ENCODE data around the gene SH3RF3.

SH3RF3 gene

DNA sequence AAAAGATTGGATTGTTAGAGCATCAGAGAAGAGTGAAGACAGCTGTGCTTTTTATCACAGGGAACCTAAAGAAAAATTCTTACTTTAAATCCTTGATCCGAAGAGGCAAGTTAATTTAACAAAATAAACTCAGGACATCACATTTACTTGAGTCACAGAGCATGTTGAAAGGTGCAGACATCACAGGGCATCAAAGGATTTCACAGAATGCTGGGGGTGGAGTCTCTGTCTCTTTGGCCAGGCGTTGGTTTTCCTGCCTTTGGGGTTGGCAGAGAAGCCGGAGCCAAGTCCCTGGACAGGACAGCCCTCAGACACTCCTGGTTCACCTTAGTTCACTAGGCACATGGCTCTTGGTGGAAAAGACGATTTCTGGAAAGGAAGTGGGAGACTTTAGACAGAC, 56.3 kb downstream of the SH3RF3 start:
- DNase-seq: no peak
- peaks cover 0 to 10% (median 4%) of the 10 kb centered on the region in 5 experiments for H3K9me3 ChIP-seq (ENCODE audit: control extremely low read depth in 1 of 5, control insufficient read depth in 4 of 5, insufficient read depth in 2 of 5, low read depth in 1 of 5, low read length in 4 of 5)
- 92% methylated on average over 3 of the region's 4 CpGs for WGBS (ENCODE audit: insufficient coverage)
- no peak overlapping the region for H3K4me3 ChIP-seq (ENCODE audit: control insufficient read depth in 1 of 7, extremely low read depth in 1 of 7, insufficient read depth in 4 of 7, low read depth in 2 of 7, low read length in 6 of 7)
- peaks cover 0 to 4% (median 2%) of the 10 kb centered on the region in 5 experiments for H3K27me3 ChIP-seq (replicated peaks in 2 of 5; ENCODE audit: control insufficient read depth in 4 of 5, insufficient read depth in 5 of 5, low read length in 4 of 5)
- ChIA-PET POLR2A (no interaction called here), CTCF (no interaction called here)
- no peak overlapping the region for H3K27ac ChIP-seq (ENCODE audit: insufficient read depth in 1 of 2, low read depth in 1 of 2, low read length in 2 of 2, poor library complexity in 1 of 2, severe bottlenecking in 2 of 2)
- no peaks in the 10 kb centered on the region for H3K4me1 ChIP-seq (ENCODE audit: control extremely low read depth in 1 of 4, control insufficient read depth in 4 of 4, insufficient read depth in 4 of 4, low read length in 3 of 4)
- H3K36me3 ChIP-seq (ENCODE audit: control insufficient read depth in 4 of 4, insufficient read depth in 4 of 4, low read length in 3 of 4): no peaks in the 10 kb centered on the region

DNA sequence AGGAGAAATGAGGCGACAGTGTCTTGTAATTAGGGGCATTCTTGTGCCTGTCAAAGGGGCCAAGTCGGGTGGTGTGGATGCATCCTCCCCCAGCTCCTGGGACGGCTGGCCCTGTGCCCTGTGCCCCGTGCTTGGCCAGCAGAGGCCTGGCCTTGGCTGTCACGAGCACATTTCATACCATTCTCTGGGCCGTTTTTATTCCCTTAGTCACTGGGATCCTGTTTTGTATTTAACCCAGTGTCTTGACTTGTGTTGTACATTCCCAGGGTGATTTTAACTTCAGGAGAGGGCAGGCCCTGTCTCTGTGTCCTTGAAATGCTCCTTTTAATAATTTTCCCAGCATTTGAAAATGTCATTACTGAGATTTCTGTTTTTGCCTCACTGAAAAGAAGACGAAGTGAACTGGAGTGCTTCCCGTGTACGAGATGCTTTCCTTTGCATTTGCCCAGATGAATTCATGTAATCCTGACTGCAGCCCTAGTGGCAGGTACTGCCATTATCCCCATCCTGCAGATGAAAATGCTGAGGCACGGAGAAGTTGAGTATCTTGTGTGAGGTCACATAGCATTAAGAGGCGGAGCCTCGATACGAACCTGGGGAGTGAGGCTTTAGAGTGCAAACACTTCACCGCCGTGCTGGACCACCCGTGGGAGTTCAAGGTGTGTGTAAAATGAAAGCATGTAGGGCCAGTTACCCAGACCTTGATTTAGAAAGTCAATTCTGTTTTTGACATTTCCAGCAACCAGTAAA, 57.0 kb downstream of the SH3RF3 start:
- DNase-seq: no peak
- no peaks in the 10 kb centered on the region for H3K4me1 ChIP-seq (ENCODE audit: control extremely low read depth in 1 of 4, control insufficient read depth in 4 of 4, insufficient read depth in 4 of 4, low read length in 3 of 4)
- H3K27me3 ChIP-seq (replicated peaks in 2 of 5; ENCODE audit: control insufficient read depth in 4 of 5, insufficient read depth in 5 of 5, low read length in 4 of 5): peaks cover 0 to 4% (median 2%) of the 10 kb centered on the region in 5 experiments
- WGBS (ENCODE audit: insufficient coverage): 98% methylated on average over 11 of the region's 16 CpGs
- no peak overlapping the region for H3K27ac ChIP-seq (ENCODE audit: insufficient read depth in 1 of 2, low read depth in 1 of 2, low read length in 2 of 2, poor library complexity in 1 of 2, severe bottlenecking in 2 of 2)
- CTCF ChIA-PET: no interaction called here
- H3K4me3 ChIP-seq (ENCODE audit: control insufficient read depth in 1 of 7, extremely low read depth in 1 of 7, insufficient read depth in 4 of 7, low read depth in 2 of 7, low read length in 6 of 7): no peak overlapping the region
- POLR2A ChIA-PET: no interaction called here
- H3K9me3 ChIP-seq (ENCODE audit: control extremely low read depth in 1 of 5, control insufficient read depth in 4 of 5, insufficient read depth in 2 of 5, low read depth in 1 of 5, low read length in 4 of 5): peaks cover 0 to 10% (median 2%) of the 10 kb centered on the region in 5 experiments
- H3K36me3 ChIP-seq (ENCODE audit: control insufficient read depth in 4 of 4, insufficient read depth in 4 of 4, low read length in 3 of 4): no peaks in the 10 kb centered on the region

GRCh38 chr2:109186656-109187250, 57.7 kb downstream of the SH3RF3 start:
- CTCF ChIA-PET: no interaction called here
- no peak for DNase-seq
- no peaks in the 10 kb centered on the region for H3K36me3 ChIP-seq (ENCODE audit: control insufficient read depth in 4 of 4, insufficient read depth in 4 of 4, low read length in 3 of 4)
- WGBS (ENCODE audit: insufficient coverage): 96% methylated on average over 8 of the region's 9 CpGs
- H3K27ac ChIP-seq (ENCODE audit: insufficient read depth in 1 of 2, low read depth in 1 of 2, low read length in 2 of 2, poor library complexity in 1 of 2, severe bottlenecking in 2 of 2): no peak overlapping the region
- no peaks in the 10 kb centered on the region for H3K4me1 ChIP-seq (ENCODE audit: control extremely low read depth in 1 of 4, control insufficient read depth in 4 of 4, insufficient read depth in 4 of 4, low read length in 3 of 4)
- peaks cover 0 to 4% (median 2%) of the 10 kb centered on the region in 5 experiments for H3K9me3 ChIP-seq (ENCODE audit: control extremely low read depth in 1 of 5, control insufficient read depth in 4 of 5, insufficient read depth in 2 of 5, low read depth in 1 of 5, low read length in 4 of 5)
- no peak overlapping the region for H3K4me3 ChIP-seq (ENCODE audit: control insufficient read depth in 1 of 7, extremely low read depth in 1 of 7, insufficient read depth in 4 of 7, low read depth in 2 of 7, low read length in 6 of 7)
- H3K27me3 ChIP-seq (replicated peaks in 2 of 5; ENCODE audit: control insufficient read depth in 4 of 5, insufficient read depth in 5 of 5, low read length in 4 of 5): peaks cover 0 to 3% (median 2%) of the 10 kb centered on the region in 5 experiments
- POLR2A ChIA-PET: no interaction called here

GRCh38 chr2:109187711-109188495, 58.9 kb downstream of the SH3RF3 start:
- no peak overlapping the region for H3K4me3 ChIP-seq (ENCODE audit: control insufficient read depth in 1 of 7, extremely low read depth in 1 of 7, insufficient read depth in 4 of 7, low read depth in 2 of 7, low read length in 6 of 7)
- H3K27me3 ChIP-seq (replicated peaks in 2 of 5; ENCODE audit: control insufficient read depth in 4 of 5, insufficient read depth in 5 of 5, low read length in 4 of 5): peaks cover 0 to 5% (median 2%) of the 10 kb centered on the region in 5 experiments
- no peaks in the 10 kb centered on the region for H3K4me1 ChIP-seq (ENCODE audit: control extremely low read depth in 1 of 4, control insufficient read depth in 4 of 4, insufficient read depth in 4 of 4, low read length in 3 of 4)
- no peak for DNase-seq
- CTCF ChIA-PET: interaction anchor here (0.7 kb wide), 1 partner anchor 240 kb away, joined by 3 read pairs; no protein-coding TSS in a partner anchor
- POLR2A ChIA-PET: no interaction called here
- H3K36me3 ChIP-seq (ENCODE audit: control insufficient read depth in 4 of 4, insufficient read depth in 4 of 4, low read length in 3 of 4): no peaks in the 10 kb centered on the region
- H3K9me3 ChIP-seq (ENCODE audit: control extremely low read depth in 1 of 5, control insufficient read depth in 4 of 5, insufficient read depth in 2 of 5, low read depth in 1 of 5, low read length in 4 of 5): no peaks in the 10 kb centered on the region
- no peak overlapping the region for H3K27ac ChIP-seq (ENCODE audit: insufficient read depth in 1 of 2, low read depth in 1 of 2, low read length in 2 of 2, poor library complexity in 1 of 2, severe bottlenecking in 2 of 2)
- 85% methylated on average over 13 of the region's 19 CpGs for WGBS (ENCODE audit: insufficient coverage)

- Histone ChIP-seq H3K9me3 (ENCODE audit: control extremely low read depth in 1 of 5, control insufficient read depth in 4 of 5, insufficient read depth in 2 of 5, low read depth in 1 of 5, low read length in 4 of 5) (no peaks in the 10 kb centered on the region), H3K36me3 (ENCODE audit: control insufficient read depth in 4 of 4, insufficient read depth in 4 of 4, low read length in 3 of 4) (no peaks in the 10 kb centered on the region), H3K27ac (ENCODE audit: insufficient read depth in 1 of 2, low read depth in 1 of 2, low read length in 2 of 2, poor library complexity in 1 of 2, severe bottlenecking in 2 of 2) (no peak overlapping the region), H3K4me1 (ENCODE audit: control extremely low read depth in 1 of 4, control insufficient read depth in 4 of 4, insufficient read depth in 4 of 4, low read length in 3 of 4) (no peaks in the 10 kb centered on the region), H3K27me3 (replicated peaks in 2 of 5; ENCODE audit: control insufficient read depth in 4 of 5, insufficient read depth in 5 of 5, low read length in 4 of 5) (peaks cover 0 to 7% (median 2%) of the 10 kb centered on the region in 5 experiments), H3K4me3 (ENCODE audit: control insufficient read depth in 1 of 7, extremely low read depth in 1 of 7, insufficient read depth in 4 of 7, low read depth in 2 of 7, low read length in 6 of 7) (no peak overlapping the region)
- CTCF ChIA-PET: interaction anchor here (0.6 kb wide), 1 partner anchor 18 kb away, joined by 3 read pairs; no protein-coding TSS in a partner anchor
- no peak for DNase-seq
- WGBS (ENCODE audit: insufficient coverage): 97% methylated on average over 10 of the region's 14 CpGs
- POLR2A ChIA-PET: no interaction called here
Observed at GRCh38 chr2:109188496-109188890, 59.5 kb downstream of the SH3RF3 start.

DNA sequence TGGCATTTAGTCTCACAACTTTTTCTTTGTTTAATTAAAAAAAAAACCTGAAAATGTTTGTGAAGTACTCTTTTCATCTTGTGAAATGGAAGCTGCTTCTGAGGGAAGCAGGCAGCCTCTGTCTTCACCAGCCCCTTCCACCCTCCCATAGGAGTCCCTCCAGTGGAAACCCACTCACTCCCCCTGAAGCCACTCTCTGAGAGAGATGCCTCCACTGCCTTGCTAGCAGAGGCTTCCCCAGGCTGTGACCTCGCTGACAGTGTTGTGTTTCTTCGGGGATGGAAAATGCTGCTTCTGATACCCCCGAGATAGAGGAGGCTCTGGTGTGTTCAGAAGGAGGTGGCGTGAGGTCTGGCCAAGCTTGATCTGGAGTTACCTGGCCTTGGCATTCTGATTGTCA, 59.9 kb downstream of the SH3RF3 start:
- ChIA-PET CTCF (interaction anchor here (0.6 kb wide), 1 partner anchor 18 kb away, joined by 3 read pairs; no protein-coding TSS in a partner anchor), POLR2A (no interaction called here)
- 100% methylated on average over 3 of the region's 4 CpGs for WGBS (ENCODE audit: insufficient coverage)
- no peaks in the 10 kb centered on the region for H3K9me3 ChIP-seq (ENCODE audit: control extremely low read depth in 1 of 5, control insufficient read depth in 4 of 5, insufficient read depth in 2 of 5, low read depth in 1 of 5, low read length in 4 of 5)
- no peak overlapping the region for H3K4me3 ChIP-seq (ENCODE audit: control insufficient read depth in 1 of 7, extremely low read depth in 1 of 7, insufficient read depth in 4 of 7, low read depth in 2 of 7, low read length in 6 of 7)
- H3K36me3 ChIP-seq (ENCODE audit: control insufficient read depth in 4 of 4, insufficient read depth in 4 of 4, low read length in 3 of 4): no peaks in the 10 kb centered on the region
- peaks cover 0 to 10% (median 2%) of the 10 kb centered on the region in 5 experiments for H3K27me3 ChIP-seq (replicated peaks in 2 of 5; ENCODE audit: control insufficient read depth in 4 of 5, insufficient read depth in 5 of 5, low read length in 4 of 5)
- no peak for DNase-seq
- H3K27ac ChIP-seq (ENCODE audit: insufficient read depth in 1 of 2, low read depth in 1 of 2, low read length in 2 of 2, poor library complexity in 1 of 2, severe bottlenecking in 2 of 2): no peak overlapping the region
- H3K4me1 ChIP-seq (ENCODE audit: control extremely low read depth in 1 of 4, control insufficient read depth in 4 of 4, insufficient read depth in 4 of 4, low read length in 3 of 4): no peaks in the 10 kb centered on the region

GRCh38 chr2:109189751-109190150, 60.7 kb downstream of the SH3RF3 start:
- CTCF ChIA-PET: no interaction called here
- WGBS (ENCODE audit: insufficient coverage): 86% methylated on average over 3 of the region's 5 CpGs
- Histone ChIP-seq H3K27me3 (replicated peaks in 2 of 5; ENCODE audit: control insufficient read depth in 4 of 5, insufficient read depth in 5 of 5, low read length in 4 of 5) (peaks cover 0 to 10% (median 2%) of the 10 kb centered on the region in 5 experiments), H3K36me3 (ENCODE audit: control insufficient read depth in 4 of 4, insufficient read depth in 4 of 4, low read length in 3 of 4) (no peaks in the 10 kb centered on the region), H3K4me1 (ENCODE audit: control extremely low read depth in 1 of 4, control insufficient read depth in 4 of 4, insufficient read depth in 4 of 4, low read length in 3 of 4) (no peaks in the 10 kb centered on the region), H3K4me3 (ENCODE audit: control insufficient read depth in 1 of 7, extremely low read depth in 1 of 7, insufficient read depth in 4 of 7, low read depth in 2 of 7, low read length in 6 of 7) (no peak overlapping the region), H3K9me3 (ENCODE audit: control extremely low read depth in 1 of 5, control insufficient read depth in 4 of 5, insufficient read depth in 2 of 5, low read depth in 1 of 5, low read length in 4 of 5) (no peaks in the 10 kb centered on the region), H3K27ac (ENCODE audit: insufficient read depth in 1 of 2, low read depth in 1 of 2, low read length in 2 of 2, poor library complexity in 1 of 2, severe bottlenecking in 2 of 2) (no peak overlapping the region)
- DNase-seq: no peak
- POLR2A ChIA-PET: no interaction called here

All from common myeloid progenitor, CD34-positive (primary cell).